Measurements from ENCODE around the gene GAGE12C.
"Not testable (repeated sequence)": the region's sequence is repeated elsewhere in the genome, so short reads cannot be mapped to it uniquely, and the experiment has no call there.

Gene GAGE12C

GRCh38 chrX:49531877-49532276, at the start of gene GAGE12C:
TSS of gene GAGE12C (plus strand) at chrX:49532177. CDS start at chrX:49533332, 1,155 bp downstream.
- DNase-seq (ENCODE audit: low read depth); H3K4me3 ChIP-seq (ENCODE audit: low read length): not testable (repeated sequence)

- not testable (repeated sequence) for H3K4me3 ChIP-seq (ENCODE audit: low read length); DNase-seq (ENCODE audit: low read depth)
Observed at GRCh38 chrX:49541433-49541832, 9.5 kb downstream of the GAGE12C start, which contains the start of gene GAGE12D. TSS of gene GAGE12D (plus strand) at chrX:49541733. CDS start at chrX:49542888, 1,155 bp downstream.

- not testable (repeated sequence) for H3K4me3 ChIP-seq (ENCODE audit: low read length); DNase-seq (ENCODE audit: low read depth)
Observed at GRCh38 chrX:49550989-49551388, 19.0 kb downstream of the GAGE12C start, which contains the start of gene GAGE12E. TSS of gene GAGE12E (plus strand) at chrX:49551289. CDS start at chrX:49552444, 1,155 bp downstream.

GRCh38 chrX:49560542-49560941, 28.6 kb downstream of the GAGE12C start, which contains the start of gene GAGE12F:
TSS of gene GAGE12F (plus strand) at chrX:49560842. CDS start at chrX:49561997, 1,155 bp downstream.
- not testable (repeated sequence) for DNase-seq (ENCODE audit: low read depth)

GRCh38 chrX:49568728-49569127, 36.8 kb downstream of the GAGE12C start:
- DNase-seq (ENCODE audit: low read depth); H3K4me3 ChIP-seq (ENCODE audit: low read length): not testable (repeated sequence)

More at GRCh38 chrX:49560542-49560941, 28.6 kb downstream of the GAGE12C start, which contains the start of gene GAGE12F:
- H3K4me3 ChIP-seq (ENCODE audit: low read length), result not testable (repeated sequence)

GRCh38 chrX:49569152-49569551, 37.2 kb downstream of the GAGE12C start:
- not testable (repeated sequence) for DNase-seq (ENCODE audit: low read depth); H3K4me3 ChIP-seq (ENCODE audit: low read length)

- not testable (repeated sequence) for H3K4me3 ChIP-seq (ENCODE audit: low read length); DNase-seq (ENCODE audit: low read depth)
Observed at GRCh38 chrX:49570100-49570499, 38.1 kb downstream of the GAGE12C start, which contains the start of gene GAGE12G. TSS of gene GAGE12G (plus strand) at chrX:49570400. CDS start at chrX:49571555, 1,155 bp downstream.

- not testable (repeated sequence) for DNase-seq (ENCODE audit: low read depth); H3K4me3 ChIP-seq (ENCODE audit: low read length)
Observed at GRCh38 chrX:49579649-49580048, 47.7 kb downstream of the GAGE12C start, which contains the start of gene GAGE12H. TSS of gene GAGE12H (plus strand) at chrX:49579949. CDS start at chrX:49581104, 1,155 bp downstream.
